Nephron (organoid): ENCODE measurements around the gene KRTAP10-4.

Source experiments
- H3K27ac Mint-ChIP-seq, 3 experiments: 2 replicates each; pipeline ENCODE4 v1.8.0; 2020; ENCODE audit warnings: mixed read lengths in 3 of 3, mild to moderate bottlenecking in 2 of 3, moderate library complexity in 1 of 3
- H3K27me3 Mint-ChIP-seq: 2 replicates; pipeline ENCODE4 v1.8.0; 2021; ENCODE audit warnings: low read depth, mild to moderate bottlenecking, moderate library complexity, mixed read lengths
- H3K36me3 Mint-ChIP-seq: 2 replicates; pipeline ENCODE4 v1.8.0; 2020; ENCODE audit warnings: low read depth, mixed read lengths
- H3K4me1 Mint-ChIP-seq: 2 replicates; pipeline ENCODE4 v1.8.0; 2020; ENCODE audit warnings: mixed read lengths
- H3K4me3 Mint-ChIP-seq, 3 experiments: 2 replicates each; pipeline ENCODE4 v1.8.0; 2020; ENCODE audit warnings: mild to moderate bottlenecking in 3 of 3, mixed read lengths in 3 of 3, moderate library complexity in 2 of 3
- H3K9me3 Mint-ChIP-seq: 2 replicates; pipeline ENCODE4 v1.8.0; 2020; ENCODE audit warnings: mixed read lengths
- TF ChIP-seq, protein P1 (sequence below), 3 experiments: fragments of 200-600 bp; sonication (generic); IDR thresholded peaks; one replicate each; pipeline ENCODE4 v1.5.0; 2021; ENCODE audit warnings: antibody characterized with exemption in 3 of 3; ENCODE audit not compliant: unreplicated experiment in 3 of 3

Gene KRTAP10-4

GRCh38 chr21:44527983-44528633, 45.4 kb upstream of the KRTAP10-4 start:
- no peaks in the 10 kb centered on the region for H3K4me1 Mint-ChIP-seq
- H3K36me3 Mint-ChIP-seq = no peaks in the 10 kb centered on the region
- H3K27ac Mint-ChIP-seq = no peak overlapping the region
- H3K4me3 Mint-ChIP-seq = no peak overlapping the region
- peaks cover 11% of the 10 kb centered on the region for H3K27me3 Mint-ChIP-seq
- TF ChIP-seq, protein P1, sequence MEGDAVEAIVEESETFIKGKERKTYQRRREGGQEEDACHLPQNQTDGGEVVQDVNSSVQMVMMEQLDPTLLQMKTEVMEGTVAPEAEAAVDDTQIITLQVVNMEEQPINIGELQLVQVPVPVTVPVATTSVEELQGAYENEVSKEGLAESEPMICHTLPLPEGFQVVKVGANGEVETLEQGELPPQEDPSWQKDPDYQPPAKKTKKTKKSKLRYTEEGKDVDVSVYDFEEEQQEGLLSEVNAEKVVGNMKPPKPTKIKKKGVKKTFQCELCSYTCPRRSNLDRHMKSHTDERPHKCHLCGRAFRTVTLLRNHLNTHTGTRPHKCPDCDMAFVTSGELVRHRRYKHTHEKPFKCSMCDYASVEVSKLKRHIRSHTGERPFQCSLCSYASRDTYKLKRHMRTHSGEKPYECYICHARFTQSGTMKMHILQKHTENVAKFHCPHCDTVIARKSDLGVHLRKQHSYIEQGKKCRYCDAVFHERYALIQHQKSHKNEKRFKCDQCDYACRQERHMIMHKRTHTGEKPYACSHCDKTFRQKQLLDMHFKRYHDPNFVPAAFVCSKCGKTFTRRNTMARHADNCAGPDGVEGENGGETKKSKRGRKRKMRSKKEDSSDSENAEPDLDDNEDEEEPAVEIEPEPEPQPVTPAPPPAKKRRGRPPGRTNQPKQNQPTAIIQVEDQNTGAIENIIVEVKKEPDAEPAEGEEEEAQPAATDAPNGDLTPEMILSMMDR (IDR thresholded peaks at IDR 0.05; ENCODE audit: unreplicated experiment in 3 of 3) = no peak
- no peaks in the 10 kb centered on the region for H3K9me3 Mint-ChIP-seq

GRCh38 chr21:44528634-44528995, 44.9 kb upstream of the KRTAP10-4 start:
- H3K27me3 Mint-ChIP-seq = peaks cover 11% of the 10 kb centered on the region
- no peaks in the 10 kb centered on the region for H3K9me3 Mint-ChIP-seq
- no peak overlapping the region for H3K27ac Mint-ChIP-seq
- no peaks in the 10 kb centered on the region for H3K36me3 Mint-ChIP-seq
- no peaks in the 10 kb centered on the region for H3K4me1 Mint-ChIP-seq
- no peak overlapping the region for H3K4me3 Mint-ChIP-seq
- TF ChIP-seq, protein P1 (IDR thresholded peaks at IDR 0.05; ENCODE audit: unreplicated experiment in 3 of 3) = no peak

DNA sequence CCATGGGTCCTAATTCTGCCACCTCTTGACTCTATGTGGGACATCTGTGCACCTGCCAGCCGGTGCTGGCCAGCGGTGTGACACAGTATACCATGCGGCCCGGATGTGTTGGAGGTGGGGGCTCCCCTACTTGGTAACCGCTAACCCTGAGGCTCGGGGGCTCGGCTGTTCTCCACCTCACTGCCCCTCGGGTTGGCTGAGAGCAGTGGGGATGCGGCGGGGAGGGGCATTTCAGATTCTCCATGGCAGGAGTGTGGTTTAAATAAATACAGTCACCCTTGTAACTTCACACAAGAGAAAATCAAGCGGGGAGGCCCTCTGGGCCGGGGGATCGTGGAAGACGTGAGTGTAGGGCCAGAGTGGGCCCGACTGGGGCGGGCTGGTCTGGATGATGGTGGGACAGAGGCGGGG, 44.5 kb upstream of the KRTAP10-4 start:
- Mint-ChIP-seq H3K27ac (no peak overlapping the region), H3K4me1 (no peaks in the 10 kb centered on the region), H3K9me3 (no peaks in the 10 kb centered on the region), H3K36me3 (no peaks in the 10 kb centered on the region), H3K4me3 (no peak overlapping the region), H3K27me3 (peaks cover 11% of the 10 kb centered on the region)
- TF ChIP-seq, protein P1 (IDR thresholded peaks at IDR 0.05; ENCODE audit: unreplicated experiment in 3 of 3) = no peak

DNA sequence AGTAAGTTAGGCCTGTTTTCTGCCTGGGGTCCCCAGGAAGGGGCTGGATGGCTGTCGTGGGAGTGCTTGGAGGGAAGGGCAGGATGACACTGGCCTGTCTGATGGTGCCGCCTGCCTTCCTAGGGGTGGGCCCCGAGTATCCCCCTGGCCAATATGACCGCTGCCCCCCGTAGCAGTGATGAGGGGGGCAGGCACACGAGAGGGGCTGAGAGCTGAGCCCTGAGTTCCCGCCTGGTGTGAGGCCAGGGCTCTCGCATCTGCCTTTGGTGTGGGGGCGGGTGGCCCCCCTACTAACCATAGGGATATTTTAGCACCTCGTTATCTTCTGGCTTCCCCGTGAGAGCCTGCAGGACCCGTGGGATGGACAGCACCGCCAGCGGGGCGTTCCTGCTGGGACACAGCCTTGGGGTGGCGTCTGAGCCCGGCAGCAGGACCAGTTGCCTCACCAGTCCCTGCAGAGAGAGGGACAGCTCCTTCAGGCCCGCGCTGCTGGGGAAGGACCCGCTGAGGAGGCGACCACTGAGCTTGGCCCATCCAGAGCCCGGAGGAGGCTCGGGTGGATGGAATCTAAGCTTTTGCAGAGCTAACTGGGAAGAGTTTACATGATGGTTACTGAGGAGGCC, 43.9 kb upstream of the KRTAP10-4 start:
- TF ChIP-seq, protein P1 (IDR thresholded peaks at IDR 0.05; ENCODE audit: unreplicated experiment in 3 of 3) = no peak
- Mint-ChIP-seq H3K9me3 (no peaks in the 10 kb centered on the region), H3K4me3 (no peak overlapping the region), H3K4me1 (no peaks in the 10 kb centered on the region), H3K36me3 (no peaks in the 10 kb centered on the region), H3K27me3 (peaks cover 11% of the 10 kb centered on the region), H3K27ac (no peak overlapping the region)

DNA sequence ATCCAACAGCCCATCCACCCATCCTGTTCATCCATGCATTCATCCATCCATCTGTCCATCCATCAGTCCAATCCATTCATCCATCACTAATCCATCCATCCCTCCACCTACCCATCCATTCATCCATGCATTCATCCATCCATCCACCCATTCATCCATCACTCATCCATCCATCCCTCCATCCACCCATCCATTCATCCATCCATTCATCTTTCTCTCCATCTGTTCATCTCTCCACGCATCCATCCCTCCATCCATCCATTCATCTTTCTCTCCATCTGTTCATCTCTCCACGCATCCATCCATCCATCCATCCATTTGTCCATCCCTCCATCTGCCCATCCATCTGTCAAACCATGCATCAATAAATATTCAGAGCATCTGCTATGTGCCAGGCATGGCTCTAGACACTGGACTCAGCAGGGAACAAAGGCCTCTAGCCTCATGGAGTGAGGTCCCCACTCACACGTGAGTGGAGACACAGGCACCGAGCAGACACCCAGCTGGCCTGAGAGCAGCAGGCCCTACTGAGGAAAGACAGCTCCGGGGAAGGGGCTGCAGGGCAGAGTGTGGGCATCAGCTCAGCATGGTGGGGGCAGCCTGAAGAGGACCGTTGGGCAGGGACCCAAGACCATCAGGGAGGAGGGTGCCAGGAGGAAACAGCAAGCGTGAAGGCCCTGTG, 43.2 kb upstream of the KRTAP10-4 start:
- no peaks in the 10 kb centered on the region for H3K4me1 Mint-ChIP-seq
- H3K9me3 Mint-ChIP-seq = no peaks in the 10 kb centered on the region
- TF ChIP-seq, protein P1 (IDR thresholded peaks at IDR 0.05; ENCODE audit: unreplicated experiment in 3 of 3) = no peak
- peaks cover 16% of the 10 kb centered on the region for H3K27me3 Mint-ChIP-seq
- H3K36me3 Mint-ChIP-seq = no peaks in the 10 kb centered on the region
- no peak overlapping the region for H3K27ac Mint-ChIP-seq
- no peak overlapping the region for H3K4me3 Mint-ChIP-seq
